ENCODE results near the gene ITGA2B. TPM values are rescaled to one million over a fixed set of nuclear protein-coding genes. Genes with fewer than 3 reads are reported as not detected.

Gene ITGA2B
- not detected in 2 replicates for total RNA-seq

DNA sequence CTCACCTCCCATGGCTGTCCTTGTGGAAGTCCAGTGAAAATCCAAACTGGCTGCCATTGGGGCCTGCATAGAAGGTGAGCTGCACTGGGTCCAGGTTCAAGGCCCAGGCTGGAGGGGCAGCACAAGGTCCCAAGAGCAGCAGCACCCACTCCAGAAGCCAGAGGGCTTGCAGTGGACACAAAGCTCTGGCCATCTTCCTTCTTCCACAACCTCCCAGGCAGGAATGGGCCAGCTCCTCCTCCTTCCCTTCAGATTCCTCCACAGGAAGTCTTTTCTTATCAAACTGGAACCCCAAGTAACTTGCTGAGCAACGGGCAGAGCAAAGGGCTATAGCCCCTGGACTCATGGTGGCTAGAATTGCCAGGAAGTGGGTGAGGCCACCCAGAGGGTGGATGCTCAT is at the start of gene ITGA2B:
TSS of gene ITGA2B (minus strand) at position 369 of the 400 bp plus-strand sequence. CDS start at position 193, 176 bp downstream.

DNA sequence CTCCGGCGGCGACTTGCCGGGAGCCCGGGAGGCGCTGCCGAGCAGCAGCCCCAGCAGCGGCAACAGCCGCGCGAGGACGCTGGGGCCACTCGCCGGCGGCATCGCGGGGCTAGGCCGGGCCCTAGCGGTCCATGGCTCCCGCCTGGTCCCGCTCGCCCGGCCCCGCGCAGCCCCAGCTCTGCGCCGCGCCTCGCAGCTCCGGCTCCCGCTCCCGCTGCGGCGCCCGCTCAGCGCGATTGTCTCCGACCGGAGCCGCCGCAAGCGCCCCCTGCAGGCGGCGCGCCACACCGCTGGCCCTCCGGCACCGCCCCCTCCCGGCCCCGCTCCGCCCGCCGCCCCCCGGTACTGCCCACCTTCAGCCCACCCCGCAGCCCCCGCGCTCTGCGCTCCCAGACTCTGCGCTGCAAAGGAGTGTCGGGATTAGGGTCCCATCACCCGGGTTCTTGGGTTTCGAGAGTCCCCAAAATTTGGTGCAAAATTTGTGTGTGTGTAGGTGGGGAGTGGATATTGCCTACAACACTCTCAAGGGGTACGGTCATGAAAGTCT is 25.8 kb downstream of the ITGA2B start, which contains the start of gene FAM171A2:
TSS of gene FAM171A2 (minus strand) at position 241 of the 547 bp plus-strand sequence. CDS start at position 102, 139 bp downstream.

DNA sequence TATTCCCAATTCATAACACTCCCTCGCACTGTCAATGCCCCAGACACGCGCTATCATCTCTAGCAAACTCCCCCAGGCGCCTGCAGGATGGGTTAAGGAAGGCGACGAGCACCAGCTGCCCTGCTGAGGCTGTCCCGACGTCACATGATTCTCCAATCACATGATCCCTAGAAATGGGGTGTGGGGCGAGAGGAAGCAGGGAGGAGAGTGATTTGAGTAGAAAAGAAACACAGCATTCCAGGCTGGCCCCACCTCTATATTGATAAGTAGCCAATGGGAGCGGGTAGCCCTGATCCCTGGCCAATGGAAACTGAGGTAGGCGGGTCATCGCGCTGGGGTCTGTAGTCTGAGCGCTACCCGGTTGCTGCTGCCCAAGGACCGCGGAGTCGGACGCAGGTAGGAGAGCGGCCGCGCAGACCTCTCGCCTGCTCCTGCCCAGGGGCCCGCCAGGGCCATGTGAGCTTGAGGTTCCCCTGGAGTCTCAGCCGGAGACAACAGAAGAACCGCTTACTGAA is 44.5 kb downstream of the ITGA2B start, which contains the start of gene GRN:
TSS of gene GRN (plus strand) at position 364 of the 515 bp plus-strand sequence. CDS start 3,863 bp downstream, outside the sequence.

DNA sequence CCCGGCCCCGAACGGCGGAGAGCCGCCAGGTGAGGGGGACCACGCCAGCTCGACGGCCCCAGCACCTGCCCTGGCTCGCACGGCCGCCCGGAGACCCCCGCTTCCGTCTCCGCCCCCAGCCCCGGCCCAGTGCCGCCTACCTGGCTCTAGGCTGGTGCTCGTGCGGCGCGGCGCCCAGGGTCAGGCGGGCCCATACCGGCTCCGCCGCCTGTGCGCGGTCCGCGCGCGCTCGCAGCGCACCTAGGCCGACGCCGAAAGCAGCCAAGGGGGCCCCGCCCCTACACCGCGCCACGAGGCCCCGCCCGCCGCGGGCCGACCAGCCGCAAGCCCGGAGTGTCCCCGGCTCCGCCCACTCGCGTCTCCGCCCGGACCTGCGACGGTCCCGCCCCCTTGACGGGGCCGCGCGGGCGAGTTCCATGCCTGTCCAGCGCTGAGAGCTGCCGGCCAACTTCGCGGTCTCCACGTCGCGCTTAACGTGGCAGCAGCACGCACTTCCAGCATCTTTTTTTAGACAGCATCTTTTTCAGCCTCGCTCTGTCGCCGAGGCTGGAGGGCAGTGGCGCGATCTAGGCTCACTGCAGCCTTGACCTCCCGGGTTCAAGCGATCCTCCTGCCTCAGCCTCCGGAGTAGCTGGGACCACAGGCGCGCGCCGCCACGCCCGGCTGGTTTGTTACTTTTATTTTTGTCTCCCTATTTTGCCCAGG is 64.7 kb downstream of the ITGA2B start, which contains the start of gene SLC25A39:
TSS of gene SLC25A39 (minus strand) at position 253 of the 705 bp plus-strand sequence. CDS start 1,261 bp downstream, outside the sequence.

Other genes starting within 250 kb of the ITGA2B start
- 0.43 and 0.48 TPM in 2 replicates for gene HROB, start 247.7 kb downstream of the ITGA2B start, total RNA-seq
- gene ASB16, start 218.9 kb downstream of the ITGA2B start, total RNA-seq: not detected in 2 replicates
- gene TMUB2, start 202.7 kb downstream of the ITGA2B start, total RNA-seq: 16.8 and 21.4 TPM in 2 replicates
- 33.0 and 46.9 TPM in 2 replicates for gene ATXN7L3, start 189.8 kb downstream of the ITGA2B start, total RNA-seq
- 22.2 and 28.6 TPM in 2 replicates for gene UBTF, start 170.0 kb downstream of the ITGA2B start, total RNA-seq
- not detected in 2 replicates for gene SLC4A1, start 121.5 kb downstream of the ITGA2B start, total RNA-seq
- 0.21 and 0.96 TPM in 2 replicates for gene RUNDC3A, start 81.0 kb downstream of the ITGA2B start, total RNA-seq
- 111 and 155 TPM in 2 replicates for gene SLC25A39, start 64.8 kb downstream of the ITGA2B start, total RNA-seq
- 481 and 614 TPM in 2 replicates for gene GRN, start 44.3 kb downstream of the ITGA2B start, total RNA-seq
- 1.5 and 3.6 TPM in 2 replicates for gene FAM171A2, start 25.8 kb downstream of the ITGA2B start, total RNA-seq
- gene GPATCH8, start 113.8 kb upstream of the ITGA2B start, total RNA-seq: 7.5 and 10.4 TPM in 2 replicates
- 0.21 and 1.7 TPM in 2 replicates for gene FZD2, start 167.8 kb upstream of the ITGA2B start, total RNA-seq